Activated T-helper 2 cell treated with anti-CD3 and anti-CD28 coated beads, Interferon-gamma antibody, Interleukin-2, Interleukin-4, amounts not matched to agents 10 μg/mL and 5 μg/mL and 100 μg/mL, durations not matched to agents 14 hours and 24 hours and 36 hours (primary cell): ENCODE measurements around the gene MCCC2. TPM values are rescaled to one million over a fixed set of nuclear protein-coding genes. Genes with fewer than 3 reads are reported as not detected.
"Not testable (repeated sequence)": the region's sequence is repeated elsewhere in the genome, so short reads cannot be mapped to it uniquely, and the experiment has no call there.

Experiments
- DNase-seq: peaks from one replicate; pipeline ENCODE4 v3.0.0; 2021; ENCODE audit warnings: low spot score
- H3K27ac Mint-ChIP-seq: one replicate; pipeline ENCODE4 v1.8.0; 2021; ENCODE audit warnings: mixed read lengths
- H3K27me3 Mint-ChIP-seq: one replicate; pipeline ENCODE4 v1.8.0; 2021; ENCODE audit warnings: low read depth, mixed read lengths
- H3K36me3 Mint-ChIP-seq: one replicate; pipeline ENCODE4 v1.8.0; 2021; ENCODE audit warnings: low read depth, mixed read lengths
- H3K4me1 Mint-ChIP-seq: one replicate; pipeline ENCODE4 v1.8.0; 2021; ENCODE audit warnings: low read depth, mixed read lengths
- H3K4me3 Mint-ChIP-seq: one replicate; pipeline ENCODE4 v1.8.0; 2021; ENCODE audit warnings: low read depth, mild to moderate bottlenecking, moderate library complexity, mixed read lengths
- H3K9me3 Mint-ChIP-seq: one replicate; pipeline ENCODE4 v1.8.0; 2021; ENCODE audit warnings: mixed read lengths
- intact Hi-C: fragments of 100-400 bp; cut with micrococcal nuclease; formaldehyde crosslinking; loops from one replicate; pipeline ENCODE4 v1.15.1; 2023
- total RNA-seq: library from RNA; stranded (reverse); gene quantifications from 2 replicates; pipeline ENCODE4 v1.2.3, GENCODE V29; 2022

Gene MCCC2
- total RNA-seq, 1 donor from 2014 or later: 60.0 TPM

DNA sequence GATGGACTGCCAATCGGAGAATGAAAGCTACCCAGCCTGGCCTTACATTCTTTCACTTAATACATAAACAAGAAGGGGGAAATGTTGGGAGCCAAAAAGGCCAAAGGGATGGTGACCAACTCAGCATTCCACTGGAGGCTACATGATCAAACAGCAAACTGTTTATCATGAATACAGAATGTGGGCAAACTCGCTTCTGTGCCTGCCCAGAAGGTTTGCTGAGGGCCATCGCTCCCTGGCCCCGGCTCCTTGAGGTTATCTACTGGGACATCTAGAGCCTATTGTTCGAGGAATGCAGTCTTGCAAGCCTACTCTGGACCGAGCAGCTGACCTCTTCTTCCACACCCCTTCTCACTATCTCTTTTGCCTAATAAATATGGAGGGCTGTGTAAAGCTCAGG, 9.3 kb upstream of the MCCC2 start:
- H3K9me3 Mint-ChIP-seq, DNase-seq, H3K4me3 Mint-ChIP-seq, H3K4me1 Mint-ChIP-seq, H3K36me3 Mint-ChIP-seq, H3K27ac Mint-ChIP-seq, H3K27me3 Mint-ChIP-seq, intact Hi-C loops: not testable (repeated sequence)

DNA sequence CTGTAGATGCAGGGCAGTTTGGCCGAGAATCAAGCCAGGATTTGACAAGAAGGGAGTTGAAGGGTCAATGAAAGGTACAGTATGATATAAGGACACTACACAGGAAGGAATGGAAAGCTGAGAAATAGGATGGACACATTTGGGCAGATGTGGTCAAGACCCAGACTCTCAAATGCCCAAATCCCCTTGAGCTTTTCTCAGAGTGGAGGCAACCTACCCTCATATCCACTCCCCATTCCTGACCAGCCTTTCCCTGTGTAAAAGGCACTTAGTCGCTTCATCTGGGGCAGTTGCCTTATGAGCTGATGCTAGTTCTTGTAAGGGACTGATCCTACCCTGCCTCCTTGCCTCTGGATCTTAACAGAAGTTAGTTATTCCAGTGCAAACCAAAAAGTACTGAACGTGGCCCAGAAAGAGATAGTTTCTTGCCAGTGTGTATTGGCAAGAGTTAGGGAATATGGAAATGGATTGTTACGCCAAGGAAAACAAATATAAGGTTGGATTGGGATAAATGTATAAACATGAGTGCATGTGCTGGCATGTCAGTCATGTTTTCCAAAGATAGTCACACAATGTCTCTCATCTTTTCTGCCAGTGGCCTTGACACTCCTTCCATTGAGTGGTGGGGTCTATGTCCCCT, 4.1 kb upstream of the MCCC2 start:
- Mint-ChIP-seq H3K9me3 (no peaks in the 10 kb centered on the region), H3K36me3 (peaks cover 3% of the 10 kb centered on the region), H3K4me3 (no peak overlapping the region), H3K27me3 (no peaks in the 10 kb centered on the region), H3K4me1 (peaks cover 5% of the 10 kb centered on the region), H3K27ac (no peak overlapping the region)
- DNase-seq: no peak
- intact Hi-C loops: loop anchor here (10.0 kb wide), 1 partner anchor 652 kb away; no protein-coding TSS in a partner anchor

DNA sequence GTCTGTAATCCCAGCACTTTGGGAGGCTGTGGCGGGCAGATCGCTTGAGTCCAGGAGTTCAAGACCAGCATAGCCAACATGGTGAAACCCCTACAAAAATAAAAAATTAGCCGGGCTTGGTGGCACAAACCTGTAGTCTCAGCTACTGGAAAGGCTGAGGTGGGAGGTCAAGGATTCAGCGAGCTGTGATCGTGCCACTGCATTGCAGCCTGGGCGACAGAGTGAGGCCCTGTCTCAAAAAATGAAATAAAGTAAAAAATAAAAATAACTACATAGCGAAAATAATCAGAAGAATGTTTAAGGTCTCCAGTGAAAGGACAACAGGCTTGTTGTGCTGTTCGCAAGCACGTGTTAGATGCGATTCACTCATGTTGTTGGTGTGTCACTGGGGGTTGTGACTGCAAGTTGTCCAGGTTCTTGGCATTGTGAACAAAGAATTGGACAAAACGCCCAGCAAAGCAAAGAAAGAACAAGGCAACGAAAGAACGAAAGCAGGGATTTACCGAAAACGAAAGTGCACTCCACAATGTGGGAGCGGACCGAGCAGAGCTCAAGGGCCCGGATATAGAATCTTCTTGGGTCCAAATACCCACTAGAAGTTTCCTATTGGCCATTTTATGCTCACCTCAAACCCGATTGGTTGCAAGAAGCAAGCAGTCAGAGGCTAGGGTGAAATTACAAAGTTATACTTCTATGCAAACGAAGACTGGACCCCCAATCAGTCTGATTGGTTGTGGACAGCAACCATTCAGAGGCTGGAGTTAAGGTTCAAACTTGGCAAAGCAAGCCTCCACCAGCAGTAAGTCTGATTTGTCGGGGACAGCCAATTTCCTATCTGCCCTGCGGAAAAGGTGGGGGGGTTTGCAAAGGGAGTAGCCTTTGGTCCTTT, 844 bp upstream of the MCCC2 start:
- DNase-seq: no peak
- Mint-ChIP-seq H3K4me3 (peak overlapping the region; percentile 94), H3K9me3 (no peaks in the 10 kb centered on the region), H3K4me1 (peaks cover 32% of the 10 kb centered on the region), H3K27me3 (no peaks in the 10 kb centered on the region), H3K27ac (peak overlapping the region; percentile 99), H3K36me3 (peaks cover 14% of the 10 kb centered on the region)
- intact Hi-C loops: loop anchor here (5.0 to 10.0 kb wide), 3 partner anchors 129 to 721 kb away; partner anchors contain the start of gene BDP1

DNA sequence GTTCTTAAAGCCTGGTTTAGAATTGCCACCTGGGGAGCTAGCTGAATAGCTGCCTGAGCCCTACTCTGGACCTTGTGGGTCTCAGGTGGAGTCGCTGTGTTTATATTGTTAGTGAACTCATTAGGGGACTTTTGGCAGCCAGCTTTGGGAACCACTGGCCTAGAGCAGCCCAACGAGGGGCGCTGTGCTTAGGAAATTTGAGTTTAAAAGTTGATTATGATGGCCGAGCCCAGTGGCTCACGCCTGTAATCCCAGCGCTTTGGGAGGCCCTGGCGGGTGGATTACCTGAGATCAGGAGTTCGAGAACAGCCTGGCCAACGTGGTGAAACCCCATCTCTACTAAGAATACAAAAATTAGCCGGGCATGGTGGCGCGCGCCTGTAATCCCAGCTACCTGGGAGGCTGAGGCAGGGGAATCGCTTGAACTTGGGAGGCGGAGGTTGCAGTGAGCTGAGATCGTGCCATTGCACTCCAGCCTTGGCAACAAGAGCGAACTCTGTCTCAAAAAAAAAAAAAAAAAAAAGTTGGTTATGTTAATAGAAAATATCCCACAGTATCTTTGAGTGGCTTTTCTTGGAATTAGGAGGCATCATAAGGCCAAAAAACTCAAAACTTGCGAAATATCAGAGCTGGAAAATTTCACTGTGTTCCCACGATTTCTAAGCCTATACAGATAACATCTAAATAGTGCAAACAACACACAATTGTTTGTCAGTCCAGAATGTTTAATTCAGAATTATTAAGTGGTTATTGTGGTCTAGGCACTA, 809 bp downstream of the MCCC2 start:
- Mint-ChIP-seq H3K27ac (peak overlapping the region; percentile 99), H3K4me1 (peaks cover 35% of the 10 kb centered on the region), H3K36me3 (peaks cover 19% of the 10 kb centered on the region), H3K9me3 (no peaks in the 10 kb centered on the region), H3K4me3 (peak overlapping the region; percentile 94), H3K27me3 (no peaks in the 10 kb centered on the region)
- DNase-seq: no peak
- intact Hi-C loops: loop anchor here (1.0 to 10.0 kb wide), 4 partner anchors 13 to 719 kb away; partner anchors contain the start of gene BDP1

GRCh38 chr5:71588533-71588885, 1.4 kb downstream of the MCCC2 start:
- peak overlapping the region; percentile 25 for H3K27ac Mint-ChIP-seq
- H3K4me3 Mint-ChIP-seq: peak overlapping the region; percentile 94
- H3K36me3 Mint-ChIP-seq: peaks cover 19% of the 10 kb centered on the region
- H3K27me3 Mint-ChIP-seq: no peaks in the 10 kb centered on the region
- peaks cover 35% of the 10 kb centered on the region for H3K4me1 Mint-ChIP-seq
- no peak for DNase-seq
- intact Hi-C loops: loop anchor here (5.0 to 10.0 kb wide), 3 partner anchors 131 to 719 kb away; partner anchors contain the start of gene BDP1
- H3K9me3 Mint-ChIP-seq: no peaks in the 10 kb centered on the region

GRCh38 chr5:71589903-71590302, 2.8 kb downstream of the MCCC2 start:
- no peak for DNase-seq
- intact Hi-C loops: loop anchor here (5.0 to 10.0 kb wide), 3 partner anchors 133 to 717 kb away; partner anchors contain the start of gene BDP1
- Mint-ChIP-seq H3K4me1 (peaks cover 35% of the 10 kb centered on the region), H3K4me3 (peak overlapping the region; percentile 31), H3K27ac (peak overlapping the region; percentile 53), H3K27me3 (no peaks in the 10 kb centered on the region), H3K9me3 (no peaks in the 10 kb centered on the region), H3K36me3 (peaks cover 23% of the 10 kb centered on the region)

- no peaks in the 10 kb centered on the region for H3K9me3 Mint-ChIP-seq
- peaks cover 30% of the 10 kb centered on the region for H3K36me3 Mint-ChIP-seq
- H3K27me3 Mint-ChIP-seq: no peaks in the 10 kb centered on the region
- H3K4me3 Mint-ChIP-seq: no peak overlapping the region
- no peak for DNase-seq
- H3K4me1 Mint-ChIP-seq: peaks cover 35% of the 10 kb centered on the region
- H3K27ac Mint-ChIP-seq: no peak overlapping the region
- intact Hi-C loops: no loop called here
Observed at GRCh38 chr5:71591100-71591499, 4.0 kb downstream of the MCCC2 start.

DNA sequence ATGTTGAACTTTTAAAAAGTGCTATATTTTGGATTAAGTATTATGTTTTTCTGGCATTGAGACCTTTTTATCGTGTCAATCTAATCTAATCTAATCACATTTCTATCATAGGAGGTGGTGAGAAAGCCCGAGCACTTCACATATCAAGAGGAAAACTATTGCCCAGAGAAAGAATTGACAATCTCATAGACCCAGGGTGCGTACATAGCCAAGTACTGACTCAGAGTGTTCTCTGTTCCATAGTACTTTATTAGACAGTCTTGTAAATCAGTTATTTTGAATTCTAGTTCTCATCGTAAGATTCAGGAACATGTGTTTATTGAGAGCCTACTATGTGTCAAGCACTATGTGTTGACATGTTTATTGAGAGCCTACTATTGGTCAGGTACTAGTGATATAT, 9.0 kb downstream of the MCCC2 start:
- intact Hi-C loops: no loop called here
- peaks cover 54% of the 10 kb centered on the region for H3K36me3 Mint-ChIP-seq
- H3K4me1 Mint-ChIP-seq: peaks cover 22% of the 10 kb centered on the region
- H3K4me3 Mint-ChIP-seq: no peak overlapping the region
- no peaks in the 10 kb centered on the region for H3K9me3 Mint-ChIP-seq
- no peak overlapping the region for H3K27ac Mint-ChIP-seq
- no peaks in the 10 kb centered on the region for H3K27me3 Mint-ChIP-seq
- DNase-seq: no peak

DNA sequence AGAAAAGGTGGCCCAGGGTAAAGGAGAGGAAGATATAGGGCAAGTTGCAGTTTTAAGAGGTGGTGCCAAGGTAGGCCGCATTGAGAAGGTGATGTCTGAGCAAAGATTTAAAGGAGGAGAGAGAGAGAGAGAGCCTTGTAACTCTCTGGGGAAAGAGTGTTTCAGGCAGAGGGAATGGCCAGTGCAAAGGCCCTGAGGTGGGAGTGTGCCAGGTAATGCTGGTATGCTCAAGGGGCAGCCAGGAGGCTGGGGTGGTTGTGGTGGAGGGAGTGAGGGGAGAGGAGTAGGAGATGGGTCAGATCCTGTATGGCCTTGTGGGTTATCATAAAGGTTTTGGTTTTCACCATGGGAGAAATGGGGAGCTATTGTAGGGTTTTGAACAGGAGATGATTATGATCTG, 9.9 kb downstream of the MCCC2 start:
- Mint-ChIP-seq H3K27ac (peak overlapping the region; percentile 59), H3K27me3 (no peaks in the 10 kb centered on the region), H3K4me3 (no peak overlapping the region), H3K4me1 (peaks cover 27% of the 10 kb centered on the region), H3K36me3 (peaks cover 60% of the 10 kb centered on the region), H3K9me3 (no peaks in the 10 kb centered on the region)
- no peak for DNase-seq
- intact Hi-C loops: no loop called here

DNA sequence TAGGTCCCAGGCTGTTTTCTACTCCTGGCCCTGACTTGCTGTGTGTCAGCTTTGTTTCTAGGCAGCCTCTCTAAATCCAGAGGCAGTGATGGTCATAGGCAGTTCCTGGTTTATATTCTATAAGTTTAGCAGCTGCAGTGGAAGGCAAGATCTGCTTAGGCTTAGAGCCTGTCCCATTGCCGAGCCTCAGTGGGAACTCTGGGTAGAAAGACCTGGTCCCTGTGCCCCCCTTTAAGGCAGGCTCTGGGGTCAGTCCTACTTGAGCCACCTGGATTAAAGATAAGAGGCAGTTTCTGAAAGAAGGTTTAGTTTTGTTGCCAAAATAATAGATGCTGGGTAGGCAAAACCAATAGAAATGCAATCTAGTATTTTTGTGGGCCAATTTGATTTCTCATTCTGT, 13.6 kb downstream of the MCCC2 start:
- H3K4me3 Mint-ChIP-seq: peak overlapping the region; percentile 47

DNA sequence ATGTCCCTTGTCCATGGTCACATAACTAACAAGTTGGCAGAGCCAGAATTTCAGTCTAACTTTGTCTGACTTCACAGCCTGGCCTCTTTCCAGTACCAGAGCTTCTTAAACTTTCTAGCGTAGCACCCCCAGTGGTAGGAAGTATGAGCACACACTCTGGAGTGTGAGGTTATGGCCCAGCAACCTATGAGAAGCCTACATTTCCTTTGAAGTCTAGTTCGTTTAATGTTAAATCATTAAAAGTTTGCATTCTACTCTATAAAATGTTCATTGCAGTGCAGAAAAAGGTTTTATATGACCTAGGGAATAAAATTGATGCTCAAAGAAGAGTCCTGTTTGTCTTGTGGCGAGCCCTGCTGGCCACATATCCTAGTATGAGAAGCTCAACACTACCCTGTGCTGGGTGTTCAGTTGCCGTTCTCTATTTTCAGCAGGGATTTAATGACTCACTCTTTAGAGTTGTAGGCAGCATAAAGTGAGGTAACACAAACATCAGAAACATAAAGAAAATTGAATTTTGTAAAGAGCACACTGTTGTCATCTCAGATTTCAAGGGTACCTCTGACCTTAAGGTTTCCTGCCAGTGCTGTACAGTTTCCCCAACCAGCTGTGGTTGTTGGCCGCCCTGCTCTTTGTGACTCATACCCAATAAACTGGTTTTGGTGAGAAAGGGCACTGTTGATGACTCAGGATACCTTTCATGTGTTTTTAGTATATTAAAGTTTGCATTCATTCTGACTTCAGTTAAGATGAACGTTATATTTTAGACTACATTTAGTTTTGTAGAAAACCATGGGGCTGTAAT, 14.3 kb downstream of the MCCC2 start:
- Mint-ChIP-seq H3K36me3 (peaks cover 74% of the 10 kb centered on the region), H3K4me1 (peaks cover 37% of the 10 kb centered on the region)

More for the DNA sequence above, 13.6 kb downstream of the MCCC2 start:
- Mint-ChIP-seq H3K4me1 (peaks cover 37% of the 10 kb centered on the region), H3K27ac (peak overlapping the region; percentile 96), H3K36me3 (peaks cover 76% of the 10 kb centered on the region), H3K27me3 (no peaks in the 10 kb centered on the region), H3K9me3 (no peaks in the 10 kb centered on the region)
- DNase-seq: no peak
- intact Hi-C loops: loop anchor here (1.0 to 5.0 kb wide), 3 partner anchors 13 to 717 kb away; partner anchors contain the start of genes BDP1 and MCCC2

DNA sequence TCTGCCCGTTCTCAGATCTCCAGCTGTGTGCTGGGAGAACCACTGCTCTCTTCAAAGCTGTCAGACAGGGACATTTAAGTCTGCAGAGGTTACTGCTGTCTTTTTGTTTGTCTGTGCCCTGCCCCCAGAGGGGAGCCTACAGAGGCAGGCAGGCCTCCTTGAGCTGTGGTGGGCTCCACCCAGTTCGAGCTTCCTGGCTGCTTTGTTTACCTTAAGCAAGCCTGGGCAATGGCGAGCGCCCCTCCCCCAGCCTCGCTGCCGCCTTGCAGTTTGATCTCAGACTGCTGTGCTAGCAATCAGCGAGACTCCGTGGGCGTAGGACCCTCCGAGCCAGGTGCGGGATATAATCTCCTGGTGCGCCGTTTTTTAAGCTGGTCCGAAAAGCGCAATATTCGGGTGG, 22.8 kb downstream of the MCCC2 start:
- H3K36me3 Mint-ChIP-seq: peaks cover 47% of the 10 kb centered on the region
- H3K27me3 Mint-ChIP-seq, DNase-seq, H3K9me3 Mint-ChIP-seq, H3K4me1 Mint-ChIP-seq, H3K27ac Mint-ChIP-seq, intact Hi-C loops, H3K4me3 Mint-ChIP-seq: not testable (repeated sequence)

More for the DNA sequence above, 14.3 kb downstream of the MCCC2 start:
- peak overlapping the region; percentile 96 for H3K27ac Mint-ChIP-seq
- H3K9me3 Mint-ChIP-seq: no peaks in the 10 kb centered on the region
- H3K4me3 Mint-ChIP-seq: peak overlapping the region; percentile 52
- intact Hi-C loops: loop anchor here (1.0 to 5.0 kb wide), 3 partner anchors 14 to 716 kb away; partner anchors contain the start of genes BDP1 and MCCC2
- peak; percentile 66 for DNase-seq
- H3K27me3 Mint-ChIP-seq: no peaks in the 10 kb centered on the region
